HG03135 (cell line): ENCODE results near the gene DMGDH.

Source experiments
- ATAC-seq: cut with Tn5 transposase; IDR thresholded peaks from one replicate; pipeline ENCODE4 v1.9.1; 2021; ENCODE audit warnings: mild to moderate bottlenecking, moderate library complexity; ENCODE audit not compliant: unreplicated experiment

DMGDH gene

GRCh38 chr5:79074641-79075040 lies 5.2 kb upstream of the DMGDH start:
- no peak for ATAC-seq

DNA sequence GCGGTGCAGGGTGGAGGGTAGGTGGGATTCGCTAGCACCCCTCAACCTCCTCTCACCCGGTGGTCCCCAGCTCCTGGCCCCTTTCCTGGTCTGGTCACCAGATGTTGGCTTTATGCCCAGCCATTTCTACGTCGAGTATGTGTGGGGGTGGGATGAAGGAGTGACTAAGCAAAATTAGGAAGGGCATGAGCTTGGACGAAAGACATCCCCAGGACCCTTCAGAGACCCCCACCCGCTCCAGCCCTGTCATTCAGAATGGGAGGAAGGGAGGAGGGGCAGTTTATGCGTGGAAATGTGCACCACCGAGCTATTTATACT lies 835 bp upstream of the DMGDH start:
- no peak for ATAC-seq

- no peak for ATAC-seq
These were observed 7.0 kb downstream of the DMGDH start for GRCh38 chr5:79062436-79062835.

DNA sequence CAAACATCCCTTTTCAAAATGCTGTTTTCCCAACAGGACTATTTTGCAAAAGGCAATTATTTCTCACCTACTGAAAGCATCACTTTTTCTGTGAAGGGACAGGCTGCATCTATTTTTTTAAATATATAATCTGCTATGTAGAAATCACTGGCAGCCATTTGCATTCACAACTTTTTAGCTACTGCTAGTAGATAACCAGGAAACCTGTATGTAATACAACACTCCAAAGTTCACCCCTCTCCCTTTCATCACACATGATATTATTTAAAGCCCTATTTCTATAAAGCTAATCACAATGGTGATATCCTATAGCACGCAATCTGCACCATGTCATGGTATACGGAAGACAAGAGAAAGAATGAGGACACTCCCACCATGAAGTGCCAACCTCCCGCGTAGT lies 9.8 kb downstream of the DMGDH start:
- no peak for ATAC-seq

- ATAC-seq, result no peak
These were observed 12.6 kb downstream of the DMGDH start for GRCh38 chr5:79056847-79057246.

- no peak for ATAC-seq
These were observed 14.5 kb downstream of the DMGDH start for GRCh38 chr5:79055017-79055416.

GRCh38 chr5:79053321-79053720 lies 16.2 kb downstream of the DMGDH start:
- ATAC-seq, result no peak

DNA sequence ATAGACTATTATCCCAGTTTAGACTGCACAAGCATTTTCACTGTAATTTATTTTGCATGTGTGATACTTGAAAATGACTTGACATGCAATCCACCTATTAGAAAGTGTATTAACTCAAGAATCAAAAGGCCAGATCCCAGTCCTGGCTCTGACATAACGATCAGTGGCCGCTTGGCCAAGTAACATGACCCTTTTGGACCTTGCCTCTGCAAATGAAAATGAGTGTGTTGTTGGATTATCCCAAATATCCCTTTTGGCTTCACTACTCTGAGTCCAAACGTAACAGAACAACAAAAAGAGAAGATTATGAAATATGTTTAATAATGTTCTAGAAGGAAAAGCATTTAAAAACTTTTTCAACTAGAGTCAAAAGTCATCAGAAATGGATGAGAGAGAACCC lies 19.0 kb downstream of the DMGDH start:
- no peak for ATAC-seq

DNA sequence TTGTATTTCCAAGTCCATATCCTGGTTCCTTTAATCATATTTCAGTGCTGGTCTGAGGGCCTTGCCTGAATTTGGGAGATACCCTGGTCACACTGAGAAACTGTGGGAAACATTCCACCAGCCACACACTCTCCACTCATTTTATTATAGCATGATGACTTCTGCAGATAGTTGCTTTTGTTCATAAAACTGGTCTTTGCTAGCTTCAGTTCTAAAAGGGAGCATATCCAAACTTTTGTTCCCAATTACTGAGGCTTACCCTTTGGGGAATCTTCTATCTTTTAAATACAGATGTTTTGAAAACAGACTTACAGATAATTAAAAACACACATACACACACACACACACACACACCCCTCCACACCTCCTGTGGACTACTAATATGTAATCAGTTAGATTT lies 21.0 kb downstream of the DMGDH start:
- no peak for ATAC-seq

DNA sequence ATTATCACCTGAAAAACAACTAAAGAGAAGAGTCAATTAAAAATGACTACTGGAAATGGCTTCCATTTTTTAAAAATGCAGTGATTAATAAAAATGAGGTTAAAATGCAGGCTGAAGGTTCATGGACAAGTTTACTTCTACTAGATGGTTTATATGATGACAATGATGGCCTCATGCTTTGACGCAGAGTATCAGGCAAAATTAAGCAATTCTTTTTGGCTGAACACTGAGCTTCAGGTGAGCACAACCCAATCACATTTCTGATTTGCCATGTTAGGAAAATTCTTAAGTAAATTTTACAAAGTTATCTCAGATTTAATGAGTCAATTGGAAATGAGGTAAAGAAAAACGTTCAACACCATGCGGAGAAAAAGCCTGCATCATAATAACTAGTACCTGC lies 22.3 kb downstream of the DMGDH start:
- no peak for ATAC-seq

DNA sequence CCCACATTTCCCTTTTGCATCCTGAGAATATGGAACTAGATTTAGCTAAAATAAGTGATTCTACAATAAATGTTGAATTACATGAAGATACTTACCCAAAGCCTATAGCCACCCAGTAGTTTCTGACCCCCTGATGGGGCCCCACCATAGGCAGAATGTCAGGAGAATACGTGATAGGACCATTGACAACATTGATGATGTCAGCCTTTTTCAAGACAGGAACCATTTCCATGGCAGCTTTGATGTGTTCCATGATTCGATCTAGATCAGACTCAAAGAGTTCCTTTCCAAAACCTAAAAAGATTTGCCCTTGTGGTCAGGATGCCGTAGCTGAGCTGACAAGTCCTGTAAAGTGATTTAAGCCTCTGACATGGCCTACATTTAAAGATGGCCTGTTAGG lies 27.3 kb downstream of the DMGDH start:
- no peak for ATAC-seq

DNA sequence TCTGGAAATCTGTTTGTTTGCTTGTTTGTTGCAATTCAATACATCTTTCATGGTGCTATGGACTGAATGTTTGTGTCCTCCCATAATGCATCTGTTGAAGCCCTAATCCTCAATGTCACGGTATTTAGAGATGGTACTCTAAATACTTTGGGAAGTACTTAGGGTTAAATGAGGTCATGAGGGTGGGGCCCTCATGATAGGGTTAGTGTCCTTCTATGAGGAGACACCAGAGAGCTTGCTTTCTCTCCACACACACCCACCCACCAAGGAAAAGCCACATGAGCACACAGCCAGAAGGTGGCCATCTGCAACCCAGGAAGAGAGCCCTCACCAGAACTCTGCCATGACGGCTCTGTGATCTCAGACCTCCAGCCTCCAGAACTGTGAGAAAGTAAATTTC lies 32.7 kb downstream of the DMGDH start:
- no peak for ATAC-seq

- no peak for ATAC-seq
These were observed 34.2 kb downstream of the DMGDH start for GRCh38 chr5:79035237-79035636.

DNA sequence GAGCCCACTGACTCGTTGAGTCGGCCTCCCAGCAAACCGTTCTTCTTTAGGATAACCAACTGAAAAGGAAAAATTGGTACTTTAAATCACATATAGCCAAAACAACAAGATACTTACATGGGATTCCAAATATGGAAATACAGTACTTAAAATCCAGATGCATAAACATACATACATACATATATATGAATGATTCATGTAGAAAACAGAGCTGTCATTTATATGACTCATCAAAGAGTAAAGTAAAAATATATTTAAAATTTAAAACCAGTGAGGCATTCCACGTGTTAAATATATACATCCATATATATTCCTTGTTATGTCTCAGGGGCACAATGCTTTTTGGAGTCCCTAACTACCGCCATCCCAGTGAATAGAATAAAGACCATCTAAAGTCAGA lies 36.7 kb downstream of the DMGDH start:
- ATAC-seq, result no peak

DNA sequence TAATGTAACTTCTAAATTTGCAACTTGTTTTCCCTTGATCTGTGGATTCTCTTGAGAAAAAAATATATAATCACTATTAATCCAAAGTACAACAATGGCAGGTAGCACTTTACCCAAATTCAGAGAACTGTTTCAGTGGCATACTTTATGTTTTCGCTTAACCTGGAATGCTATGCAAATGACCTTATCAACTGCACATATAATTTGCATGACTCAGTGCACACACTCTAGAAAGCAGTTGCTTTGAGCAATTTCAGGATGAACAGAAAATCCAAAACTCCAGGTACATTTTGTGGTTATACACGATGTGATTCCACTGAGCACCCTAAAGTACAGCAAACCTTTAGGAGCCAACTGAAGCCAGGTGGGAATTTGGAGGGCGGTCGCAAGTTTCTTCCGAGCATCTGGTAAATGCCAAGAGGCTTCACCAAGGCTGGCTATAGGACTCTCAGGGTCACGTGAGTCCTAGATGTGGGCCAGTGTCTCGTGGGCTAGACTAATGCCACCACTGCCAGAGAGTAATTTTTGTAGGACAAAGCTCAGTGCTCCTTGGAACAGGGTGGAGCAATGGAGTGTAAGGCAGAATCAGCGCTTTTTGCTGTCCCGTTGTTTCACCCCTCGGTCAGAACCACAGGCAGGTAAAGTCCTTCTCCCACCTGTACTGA lies 37.3 kb downstream of the DMGDH start:
- no peak for ATAC-seq

GRCh38 chr5:79031485-79031867 lies 38.0 kb downstream of the DMGDH start:
- ATAC-seq, result no peak

DNA sequence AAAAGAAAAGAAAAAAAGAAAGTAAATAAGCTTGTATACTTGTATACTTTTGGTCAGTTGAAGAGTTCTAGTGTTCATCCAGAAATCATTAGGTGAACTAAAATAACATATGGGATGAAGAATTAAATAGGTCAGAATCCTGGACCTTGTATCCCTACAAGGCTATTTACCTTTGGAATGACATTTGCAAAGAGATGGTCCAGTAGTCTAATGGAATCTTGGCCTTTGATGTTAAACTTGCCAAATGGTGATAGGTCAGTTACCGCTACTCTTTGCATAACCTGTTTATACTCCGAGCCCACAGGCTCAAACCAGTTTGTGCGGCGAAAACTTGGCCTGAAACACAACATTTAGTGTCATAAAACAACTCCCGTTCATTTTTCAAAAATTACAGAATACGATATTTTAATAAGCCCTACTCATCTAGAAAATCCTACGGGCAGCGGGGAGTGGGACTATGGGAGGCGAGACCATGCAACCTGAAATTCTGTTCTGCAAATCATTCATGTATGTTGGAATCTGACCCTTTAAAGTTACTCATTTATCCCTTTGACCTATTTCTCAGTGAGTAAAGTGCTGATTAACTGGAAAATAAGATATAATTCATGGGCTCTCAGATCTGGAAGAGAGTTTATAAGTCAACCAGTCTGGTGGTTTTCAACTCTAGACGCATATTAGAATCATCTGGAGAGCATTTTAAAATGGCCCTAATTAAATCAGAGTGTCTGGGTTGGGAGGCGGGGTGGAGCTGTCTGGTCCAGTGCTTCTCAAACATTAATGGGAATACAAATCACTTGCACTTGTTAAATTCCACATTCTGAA lies 38.6 kb downstream of the DMGDH start:
- no peak for ATAC-seq

GRCh38 chr5:79025054-79025472 lies 44.4 kb downstream of the DMGDH start:
- ATAC-seq, result no peak

- ATAC-seq, result no peak
These were observed 45.5 kb downstream of the DMGDH start for GRCh38 chr5:79023947-79024346.

DNA sequence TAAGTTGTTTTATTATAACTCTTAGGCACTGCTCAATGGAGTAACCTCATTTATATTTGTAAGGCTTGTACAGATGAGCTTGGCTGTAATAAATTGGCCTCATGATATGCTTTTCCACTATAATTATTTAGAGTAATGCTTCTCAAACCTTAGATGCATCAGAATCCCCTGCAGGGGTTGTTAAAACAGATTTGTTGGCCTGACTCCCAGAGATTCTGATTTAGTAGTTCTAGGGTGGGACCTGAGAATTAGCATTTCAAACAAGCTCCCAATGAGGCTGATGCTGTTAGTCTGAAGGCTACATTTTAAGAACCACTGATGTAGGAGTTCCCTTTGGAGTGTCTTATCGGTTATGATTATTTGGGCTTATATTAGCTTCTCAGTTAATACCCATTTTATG lies 46.1 kb downstream of the DMGDH start:
- no peak for ATAC-seq

DNA sequence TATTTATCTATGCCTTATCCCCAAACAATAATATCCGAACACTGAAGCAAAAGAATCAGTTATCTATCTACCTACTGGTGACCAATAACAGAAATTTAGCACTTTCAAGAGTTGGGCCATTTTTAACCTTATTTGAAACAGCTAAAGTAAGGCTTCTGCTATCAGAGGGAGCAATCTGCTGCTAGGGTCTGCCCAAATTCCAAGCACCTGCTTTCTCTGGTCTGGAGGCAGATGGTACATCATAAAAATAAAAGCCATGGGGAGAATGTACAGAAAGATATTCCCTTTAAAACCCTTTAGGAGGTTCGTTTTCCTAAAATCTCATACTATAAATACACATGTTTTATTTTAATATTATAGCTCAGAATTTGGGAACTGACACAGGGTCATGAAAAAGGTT lies 46.7 kb downstream of the DMGDH start:
- ATAC-seq, result no peak

DNA sequence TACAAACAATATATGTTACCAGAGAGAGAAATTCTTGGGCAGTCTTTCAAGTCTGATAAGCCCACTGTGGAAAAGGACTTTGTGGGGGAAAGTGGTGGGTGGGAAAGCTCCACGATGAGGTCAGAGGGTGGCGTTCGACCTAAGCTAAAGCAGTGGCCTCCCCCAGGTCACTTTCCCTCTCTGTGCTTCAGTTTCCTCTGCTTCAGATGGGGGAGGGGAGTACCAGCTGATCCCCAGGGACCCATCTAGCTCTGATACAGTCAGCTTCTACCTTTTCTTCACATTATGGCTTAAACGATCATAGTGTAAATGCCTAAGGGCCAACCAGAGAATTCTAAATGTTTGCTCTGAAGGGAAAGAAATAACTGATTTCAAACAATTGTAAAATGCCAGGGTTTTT lies 47.7 kb downstream of the DMGDH start:
- ATAC-seq, result no peak
